A549 treated with ZK216348 at 1 μM for 4 hours (cell line): ENCODE data around the gene ABCC1. TPM values are rescaled to one million over a fixed set of nuclear protein-coding genes. Genes with fewer than 3 reads are reported as not detected.

Experiments
- total RNA-seq: library from RNA; stranded (reverse); fragments of 200-300 nt; extraction: Qiagen RNA extraction; gene quantifications from 5 replicates; pipeline ENCODE4 v1.2.3, GENCODE V29; 2022; ENCODE audit warnings: low read depth

ABCC1 gene
- 68.9 to 110 TPM (median 93.0 TPM) in 5 replicates for total RNA-seq

DNA sequence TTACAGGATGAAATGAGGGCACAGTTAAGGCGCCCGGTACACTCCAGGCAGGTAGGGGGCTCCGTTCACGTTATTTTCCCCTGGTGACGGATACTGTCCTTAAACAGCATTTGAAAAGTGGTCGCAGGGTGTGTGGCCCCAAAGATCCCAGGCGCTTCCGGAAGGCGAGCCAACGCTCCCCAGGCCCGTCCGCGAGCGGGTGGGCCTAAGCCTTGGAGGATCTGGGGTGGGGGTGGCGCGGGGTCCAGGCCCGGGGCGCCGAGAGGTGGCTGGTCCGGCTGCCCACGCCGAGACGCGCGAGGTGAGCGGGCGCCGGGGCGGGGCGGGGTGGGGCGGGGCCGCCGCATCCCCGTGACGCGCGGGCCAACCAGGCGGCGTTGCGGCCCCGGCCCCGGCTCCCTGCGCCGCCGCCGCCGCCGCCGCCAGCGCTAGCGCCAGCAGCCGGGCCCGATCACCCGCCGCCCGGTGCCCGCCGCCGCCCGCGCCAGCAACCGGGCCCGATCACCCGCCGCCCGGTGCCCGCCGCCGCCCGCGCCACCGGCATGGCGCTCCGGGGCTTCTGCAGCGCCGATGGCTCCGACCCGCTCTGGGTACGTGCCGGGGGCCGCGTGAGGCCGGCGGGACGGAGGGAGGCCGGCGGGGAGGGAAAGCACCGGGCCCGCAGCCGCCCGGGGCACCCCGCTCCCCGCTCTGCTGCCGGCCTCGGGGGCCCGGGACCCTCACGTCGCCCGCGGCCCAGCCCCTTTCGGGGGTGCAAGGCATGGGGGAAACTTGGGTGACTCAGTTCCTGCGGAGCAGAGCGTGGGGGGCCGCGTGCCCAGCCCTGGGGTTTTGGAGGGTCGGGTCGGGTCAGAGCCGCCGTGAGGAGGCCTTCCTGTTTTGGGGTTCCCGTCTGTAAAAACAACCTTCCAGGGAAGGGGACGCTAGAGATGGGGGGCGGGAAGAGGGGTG lies at the start of gene ABCC1:
Gene ABCC1, plus strand, starts transcription at position 407 of the 951 bp plus-strand sequence. Its CDS starts 136 bp downstream, at position 543.

Other genes starting within 250 kb of the ABCC1 start
- 0.02 to 0.12 TPM (median 0.07 TPM) in 4 of 5 replicates, not detected in the other for gene MYH11, start 92.6 kb upstream of the ABCC1 start, total RNA-seq
- gene CEP20, start 61.0 kb upstream of the ABCC1 start, total RNA-seq, result 29.3 to 66.2 TPM (median 35.4 TPM) in 5 replicates